Calu3 (cell line): ENCODE data around the gene LGALS9. TPM values are rescaled to one million over a fixed set of nuclear protein-coding genes. Genes with fewer than 3 reads are reported as not detected.

ENCODE experiments used
- BruUV-seq: library from RNA; stranded (reverse); fragments of 400-500 nt; replicated peaks from 2 replicates; lab custom pipeline; 2021; lab: Mats Ljungman, UMichigan
- CTCF ChIA-PET: fragments of 300-600 bp; sonication (Branson Sonifier 250); formaldehyde crosslinking; loops from one replicate; lab custom pipeline; 2022; ENCODE audit warnings: antibody characterized with exemption; lab: Charles Lee
- DNase-seq: peaks from one replicate; pipeline ENCODE4 v3.0.0; 2022
- H3K27ac Mint-ChIP-seq: one replicate; pipeline ENCODE4 v1.8.0; 2022; ENCODE audit warnings: mixed read lengths; ENCODE audit not compliant: unreplicated experiment
- H3K27me3 Mint-ChIP-seq: one replicate; pipeline ENCODE4 v1.8.0; 2022; ENCODE audit warnings: mixed read lengths; ENCODE audit not compliant: unreplicated experiment
- H3K36me3 Mint-ChIP-seq: one replicate; pipeline ENCODE4 v1.8.0; 2022; ENCODE audit warnings: mild to moderate bottlenecking, moderate library complexity, mixed read lengths; ENCODE audit not compliant: insufficient read depth, unreplicated experiment
- H3K4me1 Mint-ChIP-seq: one replicate; pipeline ENCODE4 v1.8.0; 2022; ENCODE audit warnings: mild to moderate bottlenecking, low read depth, mixed read lengths; ENCODE audit not compliant: unreplicated experiment
- H3K4me3 Mint-ChIP-seq: one replicate; pipeline ENCODE4 v1.8.0; 2022; ENCODE audit warnings: mild to moderate bottlenecking, low read depth, moderate library complexity, mixed read lengths; ENCODE audit not compliant: unreplicated experiment
- H3K9me3 Mint-ChIP-seq: one replicate; pipeline ENCODE4 v1.8.0; 2022; ENCODE audit warnings: low read depth, mixed read lengths; ENCODE audit not compliant: unreplicated experiment
- intact Hi-C: fragments of 100-400 bp; cut with micrococcal nuclease; formaldehyde crosslinking; loops from one replicate; pipeline ENCODE4 v1.10.0; 2022; ENCODE audit not compliant: unreplicated experiment
- total RNA-seq: library from RNA; stranded (reverse); gene quantifications from 2 replicates; pipeline ENCODE4 v1.2.3, GENCODE V29; 2022
- TF ChIP-seq, protein P1 (sequence below): fragments of 200-600 bp; IDR thresholded peaks from one replicate; pipeline ENCODE4 v1.8.0; 2022; ENCODE audit warnings: antibody characterized with exemption; ENCODE audit not compliant: unreplicated experiment

LGALS9 gene
- total RNA-seq, 1 experiment from 2014 or later, result 93.1 TPM

GRCh38 chr17:27596566-27597187 lies 34.3 kb upstream of the LGALS9 start:
- DNase-seq, result no peak
- CTCF ChIA-PET, result no interaction called here
- H3K4me3 Mint-ChIP-seq, result no peak overlapping the region
- H3K36me3 Mint-ChIP-seq, result peaks cover 4% of the 10 kb centered on the region
- intact Hi-C loops, result no loop called here
- TF ChIP-seq, protein P1, sequence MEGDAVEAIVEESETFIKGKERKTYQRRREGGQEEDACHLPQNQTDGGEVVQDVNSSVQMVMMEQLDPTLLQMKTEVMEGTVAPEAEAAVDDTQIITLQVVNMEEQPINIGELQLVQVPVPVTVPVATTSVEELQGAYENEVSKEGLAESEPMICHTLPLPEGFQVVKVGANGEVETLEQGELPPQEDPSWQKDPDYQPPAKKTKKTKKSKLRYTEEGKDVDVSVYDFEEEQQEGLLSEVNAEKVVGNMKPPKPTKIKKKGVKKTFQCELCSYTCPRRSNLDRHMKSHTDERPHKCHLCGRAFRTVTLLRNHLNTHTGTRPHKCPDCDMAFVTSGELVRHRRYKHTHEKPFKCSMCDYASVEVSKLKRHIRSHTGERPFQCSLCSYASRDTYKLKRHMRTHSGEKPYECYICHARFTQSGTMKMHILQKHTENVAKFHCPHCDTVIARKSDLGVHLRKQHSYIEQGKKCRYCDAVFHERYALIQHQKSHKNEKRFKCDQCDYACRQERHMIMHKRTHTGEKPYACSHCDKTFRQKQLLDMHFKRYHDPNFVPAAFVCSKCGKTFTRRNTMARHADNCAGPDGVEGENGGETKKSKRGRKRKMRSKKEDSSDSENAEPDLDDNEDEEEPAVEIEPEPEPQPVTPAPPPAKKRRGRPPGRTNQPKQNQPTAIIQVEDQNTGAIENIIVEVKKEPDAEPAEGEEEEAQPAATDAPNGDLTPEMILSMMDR, result no peak
- H3K27me3 Mint-ChIP-seq, result no peaks in the 10 kb centered on the region
- H3K9me3 Mint-ChIP-seq, result peaks cover 2% of the 10 kb centered on the region
- no peak overlapping the region for H3K27ac Mint-ChIP-seq
- peaks cover 10% of the 10 kb centered on the region for H3K4me1 Mint-ChIP-seq
- BruUV-seq, result no TSS peak

GRCh38 chr17:27597188-27597580 lies 33.8 kb upstream of the LGALS9 start:
- no peak overlapping the region for H3K4me3 Mint-ChIP-seq
- H3K9me3 Mint-ChIP-seq, result peaks cover 2% of the 10 kb centered on the region
- intact Hi-C loops, result no loop called here
- peaks cover 4% of the 10 kb centered on the region for H3K36me3 Mint-ChIP-seq
- H3K27me3 Mint-ChIP-seq, result no peaks in the 10 kb centered on the region
- no TSS peak for BruUV-seq
- H3K4me1 Mint-ChIP-seq, result peaks cover 10% of the 10 kb centered on the region
- H3K27ac Mint-ChIP-seq, result no peak overlapping the region
- CTCF ChIA-PET, result no interaction called here
- DNase-seq, result no peak
- TF ChIP-seq, protein P1, result no peak

GRCh38 chr17:27597783-27598320 lies 33.1 kb upstream of the LGALS9 start:
- H3K36me3 Mint-ChIP-seq, result peaks cover 4% of the 10 kb centered on the region
- no peak for DNase-seq
- intact Hi-C loops, result no loop called here
- no peak overlapping the region for H3K27ac Mint-ChIP-seq
- H3K27me3 Mint-ChIP-seq, result no peaks in the 10 kb centered on the region
- TF ChIP-seq, protein P1, result no peak
- CTCF ChIA-PET, result no interaction called here
- no TSS peak for BruUV-seq
- no peak overlapping the region for H3K4me3 Mint-ChIP-seq
- H3K4me1 Mint-ChIP-seq, result peaks cover 10% of the 10 kb centered on the region
- peaks cover 2% of the 10 kb centered on the region for H3K9me3 Mint-ChIP-seq

GRCh38 chr17:27598337-27599050 lies 32.5 kb upstream of the LGALS9 start:
- intact Hi-C loops, result no loop called here
- H3K27ac Mint-ChIP-seq, result no peak overlapping the region
- H3K4me3 Mint-ChIP-seq, result no peak overlapping the region
- TF ChIP-seq, protein P1, result no peak
- H3K4me1 Mint-ChIP-seq, result peaks cover 10% of the 10 kb centered on the region
- H3K27me3 Mint-ChIP-seq, result no peaks in the 10 kb centered on the region
- peaks cover 4% of the 10 kb centered on the region for H3K36me3 Mint-ChIP-seq
- no TSS peak for BruUV-seq
- no peak for DNase-seq
- peaks cover 2% of the 10 kb centered on the region for H3K9me3 Mint-ChIP-seq
- CTCF ChIA-PET, result interaction anchor here (1.9 to 2.1 kb wide), 2 partner anchors 104 to 244 kb away, joined by 12 to 15 read pairs; no protein-coding TSS in a partner anchor
